Progenitor cell of endocrine pancreas (in vitro differentiated cells): ENCODE results near the gene CCDC8. TPM values are rescaled to one million over a fixed set of nuclear protein-coding genes. Genes with fewer than 3 reads are reported as not detected.
"Not testable (repeated sequence)": the region's sequence is repeated elsewhere in the genome, so short reads cannot be mapped to it uniquely, and the experiment has no call there.

ENCODE experiments used
- DNase-seq: peaks from one replicate; pipeline ENCODE4 v3.0.0; 2021; ENCODE audit warnings: low spot score; ENCODE audit not compliant: unreplicated experiment
- H3K27ac Mint-ChIP-seq: 2 replicates; pipeline ENCODE4 v1.8.0; 2021; ENCODE audit warnings: mild to moderate bottlenecking, moderate library complexity, mixed read lengths
- H3K27me3 Mint-ChIP-seq: 2 replicates; pipeline ENCODE4 v1.8.0; 2021; ENCODE audit warnings: mixed read lengths
- H3K36me3 Mint-ChIP-seq: 2 replicates; pipeline ENCODE4 v1.8.0; 2022; ENCODE audit warnings: mixed read lengths; ENCODE audit not compliant: insufficient read depth
- H3K4me1 Mint-ChIP-seq: 2 replicates; pipeline ENCODE4 v1.8.0; 2021; ENCODE audit warnings: low read depth, mixed read lengths
- H3K4me3 Mint-ChIP-seq: 2 replicates; pipeline ENCODE4 v1.8.0; 2021; ENCODE audit warnings: low read depth, mild to moderate bottlenecking, moderate library complexity, mixed read lengths
- H3K9me3 Mint-ChIP-seq: 2 replicates; pipeline ENCODE4 v1.8.0; 2021; ENCODE audit warnings: low read depth, mixed read lengths
- CTCF ChIP-seq: fragments of 200-600 bp; sonication (generic); IDR thresholded peaks from one replicate; pipeline ENCODE4 v1.5.0; 2021; ENCODE audit warnings: antibody characterized with exemption, mild to moderate bottlenecking; ENCODE audit not compliant: unreplicated experiment
- total RNA-seq: library from RNA; stranded (reverse); gene quantifications from 2 replicates; pipeline ENCODE4 v1.2.1, GENCODE V29; 2021

Gene CCDC8
- total RNA-seq, 1 donor from 2014 or later: 33.8 TPM

- DNase-seq: no peak
- no peak overlapping the region for H3K27ac Mint-ChIP-seq
- H3K9me3 Mint-ChIP-seq: no peaks in the 10 kb centered on the region
- H3K4me1 Mint-ChIP-seq: no peaks in the 10 kb centered on the region
- H3K4me3 Mint-ChIP-seq: no peak overlapping the region
- no peak for TF ChIP-seq CTCF
- H3K27me3 Mint-ChIP-seq: no peaks in the 10 kb centered on the region
- H3K36me3 Mint-ChIP-seq: no peaks in the 10 kb centered on the region
Observed at GRCh38 chr19:46442808-46443450, 29.6 kb upstream of the CCDC8 start.

- DNase-seq: no peak
- Mint-ChIP-seq H3K36me3 (no peaks in the 10 kb centered on the region), H3K9me3 (no peaks in the 10 kb centered on the region), H3K27ac (no peak overlapping the region), H3K4me3 (no peak overlapping the region), H3K4me1 (no peaks in the 10 kb centered on the region), H3K27me3 (no peaks in the 10 kb centered on the region)
- no peak for TF ChIP-seq CTCF
Observed at GRCh38 chr19:46441866-46442265, 28.5 kb upstream of the CCDC8 start.

- peaks cover 16% of the 10 kb centered on the region for H3K27me3 Mint-ChIP-seq
- not testable (repeated sequence) for DNase-seq, H3K4me1 Mint-ChIP-seq
Observed at GRCh38 chr19:46435689-46436088, 22.3 kb upstream of the CCDC8 start.

GRCh38 chr19:46435009-46435408, 21.6 kb upstream of the CCDC8 start:
- Mint-ChIP-seq H3K4me3 (no peak overlapping the region), H3K27ac (no peak overlapping the region), H3K36me3 (no peaks in the 10 kb centered on the region), H3K27me3 (peaks cover 21% of the 10 kb centered on the region), H3K4me1 (no peaks in the 10 kb centered on the region), H3K9me3 (no peaks in the 10 kb centered on the region)
- DNase-seq: no peak
- no peak for TF ChIP-seq CTCF

More at GRCh38 chr19:46435689-46436088, 22.3 kb upstream of the CCDC8 start:
- not testable (repeated sequence) for H3K9me3 Mint-ChIP-seq, H3K27ac Mint-ChIP-seq, H3K4me3 Mint-ChIP-seq, H3K36me3 Mint-ChIP-seq

- H3K4me1 Mint-ChIP-seq, H3K36me3 Mint-ChIP-seq, H3K9me3 Mint-ChIP-seq, H3K4me3 Mint-ChIP-seq, H3K27ac Mint-ChIP-seq, DNase-seq: not testable (repeated sequence)
- H3K27me3 Mint-ChIP-seq: peaks cover 34% of the 10 kb centered on the region
Observed at GRCh38 chr19:46433470-46433869, 20.1 kb upstream of the CCDC8 start.

- peak; percentile 28 for TF ChIP-seq CTCF
- Mint-ChIP-seq H3K4me1 (peaks cover 1% of the 10 kb centered on the region), H3K4me3 (no peak overlapping the region), H3K27ac (no peak overlapping the region), H3K36me3 (no peaks in the 10 kb centered on the region), H3K9me3 (no peaks in the 10 kb centered on the region), H3K27me3 (peaks cover 43% of the 10 kb centered on the region)
- DNase-seq: no peak
Observed at GRCh38 chr19:46431824-46432223, 18.5 kb upstream of the CCDC8 start.
